ENCODE results near the gene SYT1.

The SYT1 gene

GRCh38 chr12:79373896-79374499 lies 509.4 kb downstream of the SYT1 start:
- no peak for DNase-seq (ENCODE audit: low spot score in 2 of 2)
- Mint-ChIP-seq H3K36me3 (ENCODE audit: insufficient read depth) (no peaks in the 10 kb centered on the region), H3K27me3 (no peaks in the 10 kb centered on the region), H3K27ac (ENCODE audit: low read depth) (no peak overlapping the region), H3K4me3 (no peak overlapping the region), H3K4me1 (no peaks in the 10 kb centered on the region), H3K9me3 (peaks cover 5% of the 10 kb centered on the region)
- no peak for ATAC-seq (replicated peaks; ENCODE audit: extremely low read depth, poor library complexity, severe bottlenecking)

- H3K9me3 Mint-ChIP-seq, result peaks cover 5% of the 10 kb centered on the region
- no peaks in the 10 kb centered on the region for H3K36me3 Mint-ChIP-seq (ENCODE audit: insufficient read depth)
- ATAC-seq (replicated peaks; ENCODE audit: extremely low read depth, poor library complexity, severe bottlenecking) (no peak), DNase-seq (ENCODE audit: low spot score in 2 of 2) (no peak)
- no peaks in the 10 kb centered on the region for H3K4me1 Mint-ChIP-seq
- no peak overlapping the region for H3K27ac Mint-ChIP-seq (ENCODE audit: low read depth)
- H3K27me3 Mint-ChIP-seq, result no peaks in the 10 kb centered on the region
- H3K4me3 Mint-ChIP-seq, result no peak overlapping the region
These were observed 510.0 kb downstream of the SYT1 start for GRCh38 chr12:79374545-79374944.

GRCh38 chr12:79375050-79375449 lies 510.5 kb downstream of the SYT1 start:
- H3K9me3 Mint-ChIP-seq, result peaks cover 5% of the 10 kb centered on the region
- no peak overlapping the region for H3K4me3 Mint-ChIP-seq
- H3K27me3 Mint-ChIP-seq, result no peaks in the 10 kb centered on the region
- no peaks in the 10 kb centered on the region for H3K4me1 Mint-ChIP-seq
- no peak for DNase-seq (ENCODE audit: low spot score in 2 of 2)
- H3K36me3 Mint-ChIP-seq (ENCODE audit: insufficient read depth), result no peaks in the 10 kb centered on the region
- H3K27ac Mint-ChIP-seq (ENCODE audit: low read depth), result no peak overlapping the region
- ATAC-seq (replicated peaks; ENCODE audit: extremely low read depth, poor library complexity, severe bottlenecking), result no peak

- Mint-ChIP-seq H3K9me3 (no peaks in the 10 kb centered on the region), H3K4me1 (no peaks in the 10 kb centered on the region), H3K27ac (ENCODE audit: low read depth) (no peak overlapping the region), H3K4me3 (no peak overlapping the region), H3K36me3 (ENCODE audit: insufficient read depth) (no peaks in the 10 kb centered on the region), H3K27me3 (no peaks in the 10 kb centered on the region)
- ATAC-seq (replicated peaks; ENCODE audit: extremely low read depth, poor library complexity, severe bottlenecking) (no peak), DNase-seq (ENCODE audit: low spot score in 2 of 2) (no peak)
These were observed 513.9 kb downstream of the SYT1 start for GRCh38 chr12:79378496-79378895.

GRCh38 chr12:79380402-79380801 lies 515.8 kb downstream of the SYT1 start:
- H3K27me3 Mint-ChIP-seq, result no peaks in the 10 kb centered on the region
- no peaks in the 10 kb centered on the region for H3K9me3 Mint-ChIP-seq
- no peak for DNase-seq (ENCODE audit: low spot score in 2 of 2)
- no peak overlapping the region for H3K4me3 Mint-ChIP-seq
- no peak overlapping the region for H3K27ac Mint-ChIP-seq (ENCODE audit: low read depth)
- no peak for ATAC-seq (replicated peaks; ENCODE audit: extremely low read depth, poor library complexity, severe bottlenecking)
- no peaks in the 10 kb centered on the region for H3K36me3 Mint-ChIP-seq (ENCODE audit: insufficient read depth)
- H3K4me1 Mint-ChIP-seq, result no peaks in the 10 kb centered on the region

GRCh38 chr12:79381248-79382208 lies 517.0 kb downstream of the SYT1 start:
- no peak overlapping the region for H3K4me3 Mint-ChIP-seq
- H3K27ac Mint-ChIP-seq (ENCODE audit: low read depth), result no peak overlapping the region
- H3K9me3 Mint-ChIP-seq, result peaks cover 2% of the 10 kb centered on the region
- no peaks in the 10 kb centered on the region for H3K36me3 Mint-ChIP-seq (ENCODE audit: insufficient read depth)
- DNase-seq (ENCODE audit: low spot score in 2 of 2), result no peak
- no peak for ATAC-seq (replicated peaks; ENCODE audit: extremely low read depth, poor library complexity, severe bottlenecking)
- no peaks in the 10 kb centered on the region for H3K27me3 Mint-ChIP-seq
- H3K4me1 Mint-ChIP-seq, result no peaks in the 10 kb centered on the region

GRCh38 chr12:79384551-79384950 lies 520.0 kb downstream of the SYT1 start:
- H3K4me3 Mint-ChIP-seq, result no peak overlapping the region
- H3K9me3 Mint-ChIP-seq, result peaks cover 9% of the 10 kb centered on the region
- H3K27ac Mint-ChIP-seq (ENCODE audit: low read depth), result no peak overlapping the region
- no peaks in the 10 kb centered on the region for H3K4me1 Mint-ChIP-seq
- H3K36me3 Mint-ChIP-seq (ENCODE audit: insufficient read depth), result peaks cover 2% of the 10 kb centered on the region
- H3K27me3 Mint-ChIP-seq, result no peaks in the 10 kb centered on the region
- DNase-seq (ENCODE audit: low spot score in 2 of 2) (no peak), ATAC-seq (replicated peaks; ENCODE audit: extremely low read depth, poor library complexity, severe bottlenecking) (no peak)

GRCh38 chr12:79388011-79388410 lies 523.4 kb downstream of the SYT1 start:
- Mint-ChIP-seq H3K9me3 (peaks cover 15% of the 10 kb centered on the region), H3K27ac (ENCODE audit: low read depth) (no peak overlapping the region), H3K36me3 (ENCODE audit: insufficient read depth) (peaks cover 2% of the 10 kb centered on the region), H3K4me3 (no peak overlapping the region), H3K4me1 (no peaks in the 10 kb centered on the region), H3K27me3 (no peaks in the 10 kb centered on the region)
- no peak for DNase-seq (ENCODE audit: low spot score in 2 of 2)
- ATAC-seq (replicated peaks; ENCODE audit: extremely low read depth, poor library complexity, severe bottlenecking), result no peak

- peaks cover 12% of the 10 kb centered on the region for H3K9me3 Mint-ChIP-seq
- no peak for DNase-seq (ENCODE audit: low spot score in 2 of 2)
- no peak overlapping the region for H3K4me3 Mint-ChIP-seq
- H3K36me3 Mint-ChIP-seq (ENCODE audit: insufficient read depth), result no peaks in the 10 kb centered on the region
- no peaks in the 10 kb centered on the region for H3K4me1 Mint-ChIP-seq
- no peak for ATAC-seq (replicated peaks; ENCODE audit: extremely low read depth, poor library complexity, severe bottlenecking)
- H3K27me3 Mint-ChIP-seq, result no peaks in the 10 kb centered on the region
- H3K27ac Mint-ChIP-seq (ENCODE audit: low read depth), result no peak overlapping the region
These were observed 529.3 kb downstream of the SYT1 start for GRCh38 chr12:79393842-79394241.

- H3K4me3 Mint-ChIP-seq, result no peak overlapping the region
- no peaks in the 10 kb centered on the region for H3K27me3 Mint-ChIP-seq
- peaks cover 6% of the 10 kb centered on the region for H3K9me3 Mint-ChIP-seq
- H3K4me1 Mint-ChIP-seq, result no peaks in the 10 kb centered on the region
- no peaks in the 10 kb centered on the region for H3K36me3 Mint-ChIP-seq (ENCODE audit: insufficient read depth)
- ATAC-seq (replicated peaks; ENCODE audit: extremely low read depth, poor library complexity, severe bottlenecking) (no peak), DNase-seq (ENCODE audit: low spot score in 2 of 2) (no peak)
- no peak overlapping the region for H3K27ac Mint-ChIP-seq (ENCODE audit: low read depth)
These were observed 533.0 kb downstream of the SYT1 start for GRCh38 chr12:79397609-79398008.

- ATAC-seq (replicated peaks; ENCODE audit: extremely low read depth, poor library complexity, severe bottlenecking) (no peak), DNase-seq (ENCODE audit: low spot score in 2 of 2) (no peak)
- H3K27me3 Mint-ChIP-seq, result no peaks in the 10 kb centered on the region
- H3K4me1 Mint-ChIP-seq, result no peaks in the 10 kb centered on the region
- H3K36me3 Mint-ChIP-seq (ENCODE audit: insufficient read depth), result no peaks in the 10 kb centered on the region
- no peak overlapping the region for H3K4me3 Mint-ChIP-seq
- no peaks in the 10 kb centered on the region for H3K9me3 Mint-ChIP-seq
- H3K27ac Mint-ChIP-seq (ENCODE audit: low read depth), result no peak overlapping the region
These were observed 535.9 kb downstream of the SYT1 start for GRCh38 chr12:79400481-79400880.

GRCh38 chr12:79402606-79403005 lies 538.0 kb downstream of the SYT1 start:
- no peak for DNase-seq (ENCODE audit: low spot score in 2 of 2)
- no peak for ATAC-seq (replicated peaks; ENCODE audit: extremely low read depth, poor library complexity, severe bottlenecking)
- Mint-ChIP-seq H3K36me3 (ENCODE audit: insufficient read depth) (no peaks in the 10 kb centered on the region), H3K9me3 (no peaks in the 10 kb centered on the region), H3K27ac (ENCODE audit: low read depth) (no peak overlapping the region), H3K27me3 (no peaks in the 10 kb centered on the region), H3K4me1 (no peaks in the 10 kb centered on the region), H3K4me3 (no peak overlapping the region)

GRCh38 chr12:79406993-79407392 lies 542.4 kb downstream of the SYT1 start:
- Mint-ChIP-seq H3K27ac (ENCODE audit: low read depth) (no peak overlapping the region), H3K9me3 (no peaks in the 10 kb centered on the region), H3K36me3 (ENCODE audit: insufficient read depth) (no peaks in the 10 kb centered on the region), H3K4me3 (no peak overlapping the region), H3K27me3 (no peaks in the 10 kb centered on the region), H3K4me1 (no peaks in the 10 kb centered on the region)
- ATAC-seq (replicated peaks; ENCODE audit: extremely low read depth, poor library complexity, severe bottlenecking), result no peak
- DNase-seq (ENCODE audit: low spot score in 2 of 2), result no peak

Data from central memory CD8-positive, alpha-beta T cell (primary cell).